HepG2 (cell line): ENCODE results near the gene PPP2R2C. TPM values are rescaled to one million over a fixed set of nuclear protein-coding genes. Genes with fewer than 3 reads are reported as not detected.

ENCODE experiments used
- ATAC-seq: fragments of 200-7000 bp; cut with Tn5 transposase; 3 replicates; pipeline ENCODE4 v1.9.1; 2020; ENCODE audit warnings: mild to moderate bottlenecking, moderate library complexity
- BruUV-seq: library from RNA; stranded (reverse); fragments of 400-500 nt; replicated peaks from 2 replicates; lab custom pipeline; 2021; lab: Mats Ljungman, UMichigan
- CTCF ChIA-PET: fragments of 300-600 bp; formaldehyde crosslinking; extraction: SDS; loops from one replicate; lab custom pipeline; 2021; ENCODE audit warnings: low total read pairs, inconsistent platforms, low intra/inter-chr PET ratio; lab: Yijun Ruan, JAX
- POLR2A ChIA-PET: fragments of 350-600 bp; sonication (Branson Sonifier 250); formaldehyde crosslinking; loops from one replicate; lab custom pipeline; 2020; ENCODE audit warnings: antibody characterized with exemption, inconsistent platforms; lab: Yijun Ruan, JAX
- DNase-seq: peaks from one replicate; pipeline ENCODE4 v3.0.0-alpha.2; 2015; ENCODE audit warnings: low spot score
- FAIRE-seq: peaks from 3 replicates; lab custom pipeline; 2011; peaks lifted over from hg19 to GRCh38; lab: Jason Lieb, UNC
- H2AFZ ChIP-seq: one replicate; pipeline ENCODE4 v1.6.1; 2011; ENCODE audit warnings: low read length, inconsistent platforms
- H3K27ac ChIP-seq: fragments of 300-600 bp; 3 replicates; pipeline ENCODE4 v1.8.0; 2011; ENCODE audit warnings: mixed run types, mild to moderate bottlenecking, mixed read lengths, low read length, inconsistent platforms; ENCODE audit not compliant: insufficient read depth; ENCODE audit errors: extremely low read length
- H3K27me3 ChIP-seq, 2 experiments: fragments of 200-600 bp in 1 of 2; 2 replicates in 1 of 2; 3 replicates in 1 of 2; pipeline versions ENCODE4 v1.6.0 to v1.8.0; 2011; ENCODE audit warnings: low read length in 2 of 2, mild to moderate bottlenecking in 2 of 2, moderate library complexity in 2 of 2, inconsistent platforms in 1 of 2; ENCODE audit not compliant: insufficient read depth in 2 of 2, control insufficient read depth in 1 of 2
- H3K36me3 ChIP-seq, 2 experiments: fragments of 200-600 bp in 1 of 2; replicated peaks in 1 of 2; 2 replicates in 1 of 2; 3 replicates in 1 of 2; pipeline versions ENCODE4 v1.5.1 to v1.8.0; 2011; ENCODE audit warnings: low read length in 2 of 2, inconsistent platforms in 1 of 2; ENCODE audit not compliant: insufficient read depth in 2 of 2, control insufficient read depth in 1 of 2
- H3K4me1 ChIP-seq: 2 replicates; pipeline ENCODE4 v1.5.1; 2012; ENCODE audit warnings: low read length, inconsistent platforms; ENCODE audit not compliant: insufficient read depth
- H3K4me2 ChIP-seq: 2 replicates; pipeline ENCODE4 v1.6.0; 2011; ENCODE audit warnings: low read depth, low read length, inconsistent platforms
- H3K4me3 ChIP-seq, 3 experiments: fragments of 200-600 bp in 1 of 3; sonication (generic), shearing (Covaris generic) in 1 of 3; replicated peaks in 1 of 3; 2 replicates each; pipeline ENCODE4 v1.5.1; 2011 to 2016; ENCODE audit warnings: low read length in 3 of 3, inconsistent platforms in 2 of 3, low read depth in 2 of 3, mild to moderate bottlenecking in 2 of 3, control low read depth in 1 of 3, mixed read lengths in 1 of 3; ENCODE audit not compliant: insufficient read depth in 1 of 3
- H3K79me2 ChIP-seq: one replicate; pipeline ENCODE4 v1.6.1; 2011; ENCODE audit warnings: low read length, inconsistent platforms; ENCODE audit not compliant: insufficient read depth
- H3K9ac ChIP-seq: 2 replicates; pipeline ENCODE4 v1.6.0; 2011; ENCODE audit warnings: mild to moderate bottlenecking, low read depth, low read length, inconsistent platforms; ENCODE audit not compliant: insufficient read depth
- H3K9me3 ChIP-seq: 2 replicates; pipeline ENCODE4 v1.5.1; 2012; ENCODE audit warnings: mild to moderate bottlenecking, low read length
- H4K20me1 ChIP-seq: 2 replicates; pipeline ENCODE4 v1.6.0; 2011; ENCODE audit warnings: inconsistent platforms, mild to moderate bottlenecking, low read length, moderate library complexity; ENCODE audit not compliant: insufficient read depth
- AGO2 ChIP-seq: fragments of 200-400 bp; formaldehyde crosslinking; optimal IDR thresholded peaks from 2 replicates; pipeline ENCODE3; 2017; ENCODE audit warnings: mild to moderate bottlenecking, low read depth, low read length, moderate library complexity
- MATR3 ChIP-seq: sonication (generic); formaldehyde crosslinking; IDR thresholded peaks from 2 replicates; pipeline ENCODE4 v1.4.0; 2020; ENCODE audit warnings: missing genetic modification reagents
- PCBP2 ChIP-seq: fragments of 200-400 bp; formaldehyde crosslinking; optimal IDR thresholded peaks from 2 replicates; pipeline ENCODE3; 2018; ENCODE audit warnings: low read length, low read depth; ENCODE audit not compliant: poor library complexity, severe bottlenecking
- SP1 ChIP-seq, 2 experiments: fragments of 450-650 bp in 1 of 2; sonication (generic) in 1 of 2; formaldehyde crosslinking in 1 of 2; IDR thresholded peaks; 2 replicates each; pipeline versions ENCODE4 v1.4.0 to v1.6.1; 2016 to 2020; ENCODE audit warnings: missing genetic modification reagents in 1 of 2
- TAF1 ChIP-seq: sonication (generic); formaldehyde crosslinking; IDR thresholded peaks from 2 replicates; pipeline ENCODE4 v1.4.0; 2020; ENCODE audit warnings: missing genetic modification reagents
- ZBTB1 ChIP-seq: sonication (generic); formaldehyde crosslinking; IDR thresholded peaks from 2 replicates; pipeline ENCODE4 v1.4.0; 2020; ENCODE audit warnings: missing genetic modification reagents, borderline replicate concordance
- ZFP90 ChIP-seq: sonication (generic); formaldehyde crosslinking; IDR thresholded peaks from 2 replicates; pipeline ENCODE4 v1.8.0; 2022; ENCODE audit warnings: missing genetic modification reagents, mild to moderate bottlenecking, inconsistent platforms, borderline replicate concordance
- ZMYM3 ChIP-seq: sonication (generic); formaldehyde crosslinking; IDR thresholded peaks from 2 replicates; pipeline ENCODE4 v1.5.1; 2020; ENCODE audit warnings: mild to moderate bottlenecking, missing genetic modification reagents
- ZNF225 ChIP-seq: sonication (generic); formaldehyde crosslinking; IDR thresholded peaks from 2 replicates; pipeline ENCODE4 v1.4.0; 2020; ENCODE audit warnings: mild to moderate bottlenecking, missing genetic modification reagents
- ZNF761 ChIP-seq: sonication (generic); formaldehyde crosslinking; conservative IDR thresholded peaks from 2 replicates; pipeline ENCODE4 v1.4.0; 2020; ENCODE audit warnings: mild to moderate bottlenecking, missing genetic modification reagents
- ZNF775 ChIP-seq: sonication (generic); formaldehyde crosslinking; IDR thresholded peaks from 2 replicates; pipeline ENCODE4 v1.4.0; 2020; ENCODE audit warnings: missing genetic modification reagents, mild to moderate bottlenecking, moderate library complexity, borderline replicate concordance
- ZNF777 ChIP-seq: sonication (generic); formaldehyde crosslinking; IDR thresholded peaks from 2 replicates; pipeline ENCODE4 v1.4.0; 2020; ENCODE audit warnings: missing genetic modification reagents
- WGBS: methylation state at CpG from one replicate; pipeline ENCODE4 v1.1.6; 2017; ENCODE audit warnings: low lambda C conversion rate; 5-methylcytosine and 5-hydroxymethylcytosine counted together
- in situ Hi-C: cut with HindIII; loops from 2 replicates; pipeline ENCODE4 v1.10.0; 2017; ENCODE audit warnings: low pct_unique_long_range_greater_than_20kb; ENCODE audit not compliant: extremely low pct_ligation_motif_present
- intact Hi-C: fragments of 100-400 bp; cut with micrococcal nuclease; formaldehyde crosslinking; loops from one replicate; pipeline ENCODE4 v1.10.0; 2022; ENCODE audit not compliant: unreplicated experiment
- polyA plus RNA-seq, 8 experiments: library from polyadenylated mRNA; depleted of rRNA in 3 of 8; stranded (reverse) in 7 of 8; unstranded in 1 of 8; fragments of >200 nt; fragmentation: Illumina TruSeq in 4 of 8; extraction: Trizol in 4 of 8; gene quantifications; 2 replicates each; pipeline versions ENCODE4 v1.2.1 to v1.2.3, GENCODE V29; 2011 to 2016; ENCODE audit warnings: low read depth in 4 of 8, missing spikeins in 1 of 8, mixed read lengths in 1 of 8; ENCODE audit not compliant: insufficient read depth in 1 of 8
- total RNA-seq, 5 experiments: library from RNA; depleted of rRNA; stranded (reverse); fragments of >200 nt; fragmentation: Illumina TruSeq; extraction: Trizol; gene quantifications; 2 replicates each; pipeline ENCODE4 v1.2.3, GENCODE V29; 2016; ENCODE audit warnings: low read depth in 1 of 5
- TF ChIP-seq, protein P1 (sequence below): IDR thresholded peaks from 2 replicates; pipeline ENCODE4 v1.6.1; 2016; ENCODE audit warnings: low read depth, control low read depth
- TF ChIP-seq, protein P2 (sequence below): IDR thresholded peaks from 2 replicates; pipeline ENCODE4 v1.6.1; 2012; ENCODE audit warnings: inconsistent platforms
- TF ChIP-seq, protein P3 (sequence below), 2 experiments: IDR thresholded peaks; 2 replicates each; pipeline ENCODE4 v1.6.1; 2011 to 2012; ENCODE audit warnings: low read length in 2 of 2, borderline replicate concordance in 1 of 2, low read depth in 1 of 2, mild to moderate bottlenecking in 1 of 2, moderate library complexity in 1 of 2

The PPP2R2C gene
- total and polyA plus RNA-seq, 2 of the 13 experiments (the other 11 are each of a cell fraction or from before 2014, with no cell fraction given) = 0.60 to 8.6 TPM

DNA sequence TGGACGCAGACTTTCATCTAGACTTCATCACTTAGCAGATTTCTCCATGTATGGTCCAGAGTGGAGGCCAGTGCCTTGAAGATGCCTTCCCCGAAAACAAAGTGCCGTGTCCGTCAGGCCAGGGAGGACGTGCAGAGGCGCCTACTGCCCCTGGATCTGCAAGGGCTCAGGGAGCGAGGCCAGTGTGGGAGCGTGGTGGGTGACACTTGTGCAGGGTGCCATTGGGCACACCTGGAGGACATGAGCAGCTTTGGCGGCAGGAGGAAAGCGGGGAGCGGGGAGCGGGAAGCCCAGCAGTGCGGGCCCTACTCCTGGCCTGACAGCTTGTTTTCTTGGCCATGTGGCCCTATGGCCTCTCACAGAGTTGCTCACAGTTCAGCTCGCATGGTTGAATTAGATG lies 176.9 kb downstream of the PPP2R2C start:
- DNase-seq = no peak
- Histone ChIP-seq H3K36me3 (peaks cover 41 to 79% of the 10 kb centered on the region in 2 experiments), H4K20me1 (no peaks in the 10 kb centered on the region), H3K9ac (no peak overlapping the region), H3K4me1 (no peaks in the 10 kb centered on the region), H3K27me3 (no peaks in the 10 kb centered on the region), H3K27ac (no peak overlapping the region), H3K4me2 (no peak overlapping the region), H2AFZ (no peak overlapping the region), H3K79me2 (no peaks in the 10 kb centered on the region), H3K4me3 (no peak overlapping the region), H3K9me3 (no peaks in the 10 kb centered on the region)
- intact Hi-C loops = no loop called here
- WGBS = 98% methylated on average over 10 of the region's 14 CpGs
- in situ Hi-C loops = no loop called here
- POLR2A ChIA-PET = no interaction called here
- no peak for ATAC-seq
- TF ChIP-seq PCBP2 = no peak
- TF ChIP-seq, protein P1, sequence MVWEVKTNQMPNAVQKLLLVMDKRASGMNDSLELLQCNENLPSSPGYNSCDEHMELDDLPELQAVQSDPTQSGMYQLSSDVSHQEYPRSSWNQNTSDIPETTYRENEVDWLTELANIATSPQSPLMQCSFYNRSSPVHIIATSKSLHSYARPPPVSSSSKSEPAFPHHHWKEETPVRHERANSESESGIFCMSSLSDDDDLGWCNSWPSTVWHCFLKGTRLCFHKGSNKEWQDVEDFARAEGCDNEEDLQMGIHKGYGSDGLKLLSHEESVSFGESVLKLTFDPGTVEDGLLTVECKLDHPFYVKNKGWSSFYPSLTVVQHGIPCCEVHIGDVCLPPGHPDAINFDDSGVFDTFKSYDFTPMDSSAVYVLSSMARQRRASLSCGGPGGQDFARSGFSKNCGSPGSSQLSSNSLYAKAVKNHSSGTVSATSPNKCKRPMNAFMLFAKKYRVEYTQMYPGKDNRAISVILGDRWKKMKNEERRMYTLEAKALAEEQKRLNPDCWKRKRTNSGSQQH (CRISPR knock-in tag) = no peak
- no peak for TF ChIP-seq ZFP90 (CRISPR knock-in tag)
- TF ChIP-seq ZNF761 (CRISPR knock-in tag) = no peak
- TF ChIP-seq MATR3 (CRISPR knock-in tag) = no peak
- TF ChIP-seq ZBTB1 (CRISPR knock-in tag) = no peak
- TF ChIP-seq SP1 (IDR thresholded peaks at IDR 0.05) = no peak
- TF ChIP-seq SP1 (CRISPR knock-in tag; IDR thresholded peaks at IDR 0.05) = no peak
- TF ChIP-seq AGO2 = no peak
- TF ChIP-seq, protein P2, sequence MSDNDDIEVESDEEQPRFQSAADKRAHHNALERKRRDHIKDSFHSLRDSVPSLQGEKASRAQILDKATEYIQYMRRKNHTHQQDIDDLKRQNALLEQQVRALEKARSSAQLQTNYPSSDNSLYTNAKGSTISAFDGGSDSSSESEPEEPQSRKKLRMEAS = no peak
- TF ChIP-seq, protein P3, sequence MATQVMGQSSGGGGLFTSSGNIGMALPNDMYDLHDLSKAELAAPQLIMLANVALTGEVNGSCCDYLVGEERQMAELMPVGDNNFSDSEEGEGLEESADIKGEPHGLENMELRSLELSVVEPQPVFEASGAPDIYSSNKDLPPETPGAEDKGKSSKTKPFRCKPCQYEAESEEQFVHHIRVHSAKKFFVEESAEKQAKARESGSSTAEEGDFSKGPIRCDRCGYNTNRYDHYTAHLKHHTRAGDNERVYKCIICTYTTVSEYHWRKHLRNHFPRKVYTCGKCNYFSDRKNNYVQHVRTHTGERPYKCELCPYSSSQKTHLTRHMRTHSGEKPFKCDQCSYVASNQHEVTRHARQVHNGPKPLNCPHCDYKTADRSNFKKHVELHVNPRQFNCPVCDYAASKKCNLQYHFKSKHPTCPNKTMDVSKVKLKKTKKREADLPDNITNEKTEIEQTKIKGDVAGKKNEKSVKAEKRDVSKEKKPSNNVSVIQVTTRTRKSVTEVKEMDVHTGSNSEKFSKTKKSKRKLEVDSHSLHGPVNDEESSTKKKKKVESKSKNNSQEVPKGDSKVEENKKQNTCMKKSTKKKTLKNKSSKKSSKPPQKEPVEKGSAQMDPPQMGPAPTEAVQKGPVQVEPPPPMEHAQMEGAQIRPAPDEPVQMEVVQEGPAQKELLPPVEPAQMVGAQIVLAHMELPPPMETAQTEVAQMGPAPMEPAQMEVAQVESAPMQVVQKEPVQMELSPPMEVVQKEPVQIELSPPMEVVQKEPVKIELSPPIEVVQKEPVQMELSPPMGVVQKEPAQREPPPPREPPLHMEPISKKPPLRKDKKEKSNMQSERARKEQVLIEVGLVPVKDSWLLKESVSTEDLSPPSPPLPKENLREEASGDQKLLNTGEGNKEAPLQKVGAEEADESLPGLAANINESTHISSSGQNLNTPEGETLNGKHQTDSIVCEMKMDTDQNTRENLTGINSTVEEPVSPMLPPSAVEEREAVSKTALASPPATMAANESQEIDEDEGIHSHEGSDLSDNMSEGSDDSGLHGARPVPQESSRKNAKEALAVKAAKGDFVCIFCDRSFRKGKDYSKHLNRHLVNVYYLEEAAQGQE (IDR thresholded peaks at IDR 0.05; ENCODE audit: borderline replicate concordance in 1 of 2, low read depth in 1 of 2, low read length in 2 of 2) = no peak
- TF ChIP-seq ZNF777 (CRISPR knock-in tag) = no peak
- TF ChIP-seq ZNF775 = no peak
- TF ChIP-seq ZNF225 (CRISPR knock-in tag) = no peak
- TF ChIP-seq TAF1 (CRISPR knock-in tag) = no peak
- TF ChIP-seq ZMYM3 = no peak
- CTCF ChIA-PET = no interaction called here
- FAIRE-seq = no peak
- no TSS peak for BruUV-seq
